OCI-LY7 (cell line): ENCODE results near the gene FAT4. TPM values are rescaled to one million over a fixed set of nuclear protein-coding genes. Genes with fewer than 3 reads are reported as not detected.

Experiments
- BruUV-seq: library from RNA; stranded (reverse); fragments of 400-500 nt; replicated peaks from 2 replicates; lab custom pipeline; 2021; lab: Mats Ljungman, UMichigan
- CTCF ChIA-PET: fragments of 300-600 bp; sonication (Branson Sonifier 250); formaldehyde crosslinking; loops from one replicate; lab custom pipeline; 2022; ENCODE audit warnings: antibody characterized with exemption; ENCODE audit not compliant: unreplicated experiment; lab: Charles Lee
- POLR2A ChIA-PET: fragments of 300-600 bp; sonication (Branson Sonifier 250); formaldehyde crosslinking; loops from one replicate; lab custom pipeline; 2022; ENCODE audit warnings: antibody characterized with exemption; lab: Charles Lee
- DNase-seq: peaks from one replicate; pipeline ENCODE4 v3.0.0-alpha.2; 2015; ENCODE audit warnings: low spot score
- H2AFZ ChIP-seq: fragments of 200-600 bp; sonication (generic), shearing (Covaris generic); 2 replicates; pipeline ENCODE4 v1.6.1; 2014; ENCODE audit warnings: mild to moderate bottlenecking, antibody characterized with exemption, low read length, moderate library complexity
- H3K27ac ChIP-seq: fragments of 200-600 bp; sonication (generic); 2 replicates; pipeline ENCODE4 v1.5.1; 2014; ENCODE audit warnings: mixed run types, low read depth, mild to moderate bottlenecking, moderate library complexity, low read length, inconsistent platforms; ENCODE audit not compliant: poor library complexity, severe bottlenecking
- H3K36me3 ChIP-seq: fragments of 200-600 bp; sonication (generic); 2 replicates; pipeline ENCODE4 v1.6.1; 2014; ENCODE audit warnings: mild to moderate bottlenecking, antibody characterized with exemption, low read length, moderate library complexity, mixed read lengths; ENCODE audit not compliant: insufficient read depth
- H3K4me1 ChIP-seq: fragments of 200-600 bp; sonication (generic); 2 replicates; pipeline ENCODE4 v1.5.1; 2014; ENCODE audit warnings: mild to moderate bottlenecking, low read length; ENCODE audit not compliant: insufficient read depth, poor library complexity, severe bottlenecking
- H3K4me2 ChIP-seq: fragments of 200-600 bp; sonication (generic); 2 replicates; pipeline ENCODE4 v1.6.1; 2014; ENCODE audit warnings: mild to moderate bottlenecking, low read length
- H3K4me3 ChIP-seq: fragments of 200-600 bp; sonication (generic); 2 replicates; pipeline ENCODE4 v1.5.1; 2014; ENCODE audit warnings: mild to moderate bottlenecking, low read depth, low read length; ENCODE audit not compliant: poor library complexity, severe bottlenecking
- H3K79me2 ChIP-seq: fragments of 200-600 bp; sonication (generic); 2 replicates; pipeline ENCODE4 v1.6.1; 2016; ENCODE audit warnings: low read depth, mild to moderate bottlenecking, low read length, moderate library complexity, mixed read lengths; ENCODE audit not compliant: insufficient read depth
- H3K9me2 ChIP-seq: fragments of 200-600 bp; sonication (generic); 2 replicates; pipeline ENCODE4 v1.6.1; 2016; ENCODE audit warnings: mild to moderate bottlenecking, low read length, mixed read lengths; ENCODE audit not compliant: insufficient read depth
- H3K9me3 ChIP-seq: fragments of 200-600 bp; sonication (generic); 2 replicates; pipeline ENCODE4 v1.6.1; 2014; ENCODE audit warnings: mild to moderate bottlenecking, mixed run types, low read length, mixed read lengths
- H4K20me1 ChIP-seq: fragments of 200-600 bp; sonication (generic); 2 replicates; pipeline ENCODE4 v1.6.1; 2014; ENCODE audit warnings: mild to moderate bottlenecking, antibody characterized with exemption, low read length, moderate library complexity, mixed read lengths; ENCODE audit not compliant: insufficient read depth
- CTCF ChIP-seq: fragments of 200-600 bp; sonication (generic); conservative IDR thresholded peaks from 2 replicates; pipeline ENCODE4 v1.5.1; 2014; ENCODE audit warnings: mild to moderate bottlenecking, antibody characterized with exemption, low read length, moderate library complexity, mixed read lengths
- EZH2phosphoT487 ChIP-seq: fragments of 200-600 bp; sonication (generic); IDR thresholded peaks from 2 replicates; pipeline ENCODE4 v1.6.1; 2018; ENCODE audit warnings: low read depth, borderline replicate concordance, mild to moderate bottlenecking, mixed run types, antibody characterized with exemption, low read length, moderate library complexity, mixed read lengths
- intact Hi-C: fragments of 100-400 bp; cut with micrococcal nuclease; formaldehyde crosslinking; loops from one replicate; pipeline ENCODE4 v1.10.0; 2022; ENCODE audit not compliant: unreplicated experiment
- total RNA-seq, 2 experiments: library from RNA; depleted of rRNA in 1 of 2; stranded (reverse); fragments of >200 nt in 1 of 2; shearing (Covaris generic) in 1 of 2; gene quantifications; 2 replicates each; pipeline ENCODE4 v1.2.3, GENCODE V29; 2014 to 2022

FAT4 gene
- total RNA-seq, 2 experiments from 2014 or later, result not detected

- no peak for TF ChIP-seq EZH2phosphoT487
- TF ChIP-seq CTCF, result no peak
- BruUV-seq, result no TSS peak
- Histone ChIP-seq H3K4me1 (no peaks in the 10 kb centered on the region), H3K9me3 (no peaks in the 10 kb centered on the region), H4K20me1 (no peaks in the 10 kb centered on the region), H2AFZ (no peak overlapping the region), H3K36me3 (no peaks in the 10 kb centered on the region), H3K4me3 (no peak overlapping the region), H3K79me2 (no peaks in the 10 kb centered on the region), H3K9me2 (no peaks in the 10 kb centered on the region), H3K4me2 (no peak overlapping the region), H3K27ac (no peak overlapping the region)
- intact Hi-C loops, result no loop called here
- ChIA-PET POLR2A (interaction anchor here (1.7 kb wide), 1 partner anchor 10 kb away, joined by 4 read pairs; no protein-coding TSS in a partner anchor), CTCF (no interaction called here)
- DNase-seq, result no peak
Observed at GRCh38 chr4:125352521-125352920, 37.8 kb downstream of the FAT4 start.

- H3K36me3 ChIP-seq, result no peaks in the 10 kb centered on the region
- BruUV-seq, result no TSS peak
- intact Hi-C loops, result no loop called here
- no peaks in the 10 kb centered on the region for H3K4me1 ChIP-seq
- H2AFZ ChIP-seq, result no peak overlapping the region
- CTCF ChIA-PET, result no interaction called here
- no peaks in the 10 kb centered on the region for H3K9me3 ChIP-seq
- no peak for TF ChIP-seq EZH2phosphoT487
- no peak for TF ChIP-seq CTCF
- no peaks in the 10 kb centered on the region for H3K9me2 ChIP-seq
- H3K4me2 ChIP-seq, result no peak overlapping the region
- POLR2A ChIA-PET, result no interaction called here
- no peaks in the 10 kb centered on the region for H4K20me1 ChIP-seq
- DNase-seq, result no peak
- H3K79me2 ChIP-seq, result no peaks in the 10 kb centered on the region
- H3K4me3 ChIP-seq, result no peak overlapping the region
- H3K27ac ChIP-seq, result no peak overlapping the region
Observed at GRCh38 chr4:125353131-125353530, 38.4 kb downstream of the FAT4 start.

- POLR2A ChIA-PET, result no interaction called here
- no peak for DNase-seq
- Histone ChIP-seq H3K9me2 (no peaks in the 10 kb centered on the region), H3K9me3 (no peaks in the 10 kb centered on the region), H2AFZ (no peak overlapping the region), H3K27ac (no peak overlapping the region), H4K20me1 (no peaks in the 10 kb centered on the region), H3K36me3 (no peaks in the 10 kb centered on the region), H3K79me2 (no peaks in the 10 kb centered on the region), H3K4me1 (no peaks in the 10 kb centered on the region), H3K4me3 (no peak overlapping the region), H3K4me2 (no peak overlapping the region)
- TF ChIP-seq CTCF (no peak), EZH2phosphoT487 (no peak)
- CTCF ChIA-PET, result no interaction called here
- BruUV-seq, result no TSS peak
- intact Hi-C loops, result no loop called here
Observed at GRCh38 chr4:125355791-125356190, 41.0 kb downstream of the FAT4 start.
